GM12875 (cell line): ENCODE data around the gene SLC17A5.
A peak's percentile ranks its signal among the peaks of the same experiment; 100 is the strongest.

Experiments
- H3K4me3 ChIP-seq: one replicate; pipeline ENCODE4 v1.5.1; 2011; ENCODE audit warnings: low read depth, low read length, control low read depth
- TF ChIP-seq, protein P1 (sequence below): IDR thresholded peaks from 2 replicates; pipeline ENCODE4 v1.5.1; 2011; ENCODE audit warnings: low read depth, mild to moderate bottlenecking, control low read depth, inconsistent platforms, low read length, moderate library complexity, borderline replicate concordance; ENCODE audit not compliant: insufficient read depth

Gene SLC17A5

DNA sequence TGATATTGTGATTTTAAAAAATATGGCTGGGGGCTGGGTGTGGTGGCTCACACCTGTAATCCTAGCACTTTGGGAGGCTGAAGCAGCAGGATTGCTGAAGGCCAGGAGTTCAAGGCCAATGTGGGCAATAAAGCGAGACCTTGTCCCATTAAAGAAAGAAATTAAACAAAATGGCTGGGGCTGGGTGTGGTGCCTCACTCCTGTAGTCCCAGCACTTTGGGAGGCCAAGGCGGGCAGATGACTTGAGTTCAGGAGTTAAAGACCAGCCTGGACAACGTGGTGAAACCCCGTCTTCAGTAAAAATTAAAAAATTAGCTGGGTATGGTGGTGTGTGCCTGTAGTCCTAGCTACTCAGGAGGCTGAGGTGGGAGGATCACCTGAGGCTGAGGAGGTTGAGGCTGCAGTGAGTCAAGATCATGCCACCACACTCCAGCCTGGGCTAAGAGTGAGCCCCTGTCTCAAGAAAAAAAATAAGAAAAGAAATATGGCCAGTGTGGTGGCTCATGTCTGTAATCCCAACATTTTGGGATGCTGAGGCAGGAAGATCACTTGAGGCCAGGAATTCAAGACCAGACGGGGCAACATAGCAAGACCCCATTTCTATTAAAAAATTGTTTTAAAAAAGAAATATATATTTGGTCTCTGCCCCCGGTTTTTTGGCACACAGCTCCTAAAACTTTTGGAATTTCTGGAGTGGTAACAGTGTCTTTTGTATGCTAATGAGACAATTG lies 39.8 kb downstream of the SLC17A5 start:
- TF ChIP-seq, protein P1, sequence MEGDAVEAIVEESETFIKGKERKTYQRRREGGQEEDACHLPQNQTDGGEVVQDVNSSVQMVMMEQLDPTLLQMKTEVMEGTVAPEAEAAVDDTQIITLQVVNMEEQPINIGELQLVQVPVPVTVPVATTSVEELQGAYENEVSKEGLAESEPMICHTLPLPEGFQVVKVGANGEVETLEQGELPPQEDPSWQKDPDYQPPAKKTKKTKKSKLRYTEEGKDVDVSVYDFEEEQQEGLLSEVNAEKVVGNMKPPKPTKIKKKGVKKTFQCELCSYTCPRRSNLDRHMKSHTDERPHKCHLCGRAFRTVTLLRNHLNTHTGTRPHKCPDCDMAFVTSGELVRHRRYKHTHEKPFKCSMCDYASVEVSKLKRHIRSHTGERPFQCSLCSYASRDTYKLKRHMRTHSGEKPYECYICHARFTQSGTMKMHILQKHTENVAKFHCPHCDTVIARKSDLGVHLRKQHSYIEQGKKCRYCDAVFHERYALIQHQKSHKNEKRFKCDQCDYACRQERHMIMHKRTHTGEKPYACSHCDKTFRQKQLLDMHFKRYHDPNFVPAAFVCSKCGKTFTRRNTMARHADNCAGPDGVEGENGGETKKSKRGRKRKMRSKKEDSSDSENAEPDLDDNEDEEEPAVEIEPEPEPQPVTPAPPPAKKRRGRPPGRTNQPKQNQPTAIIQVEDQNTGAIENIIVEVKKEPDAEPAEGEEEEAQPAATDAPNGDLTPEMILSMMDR, result no peak
- no peak overlapping the region for H3K4me3 ChIP-seq

DNA sequence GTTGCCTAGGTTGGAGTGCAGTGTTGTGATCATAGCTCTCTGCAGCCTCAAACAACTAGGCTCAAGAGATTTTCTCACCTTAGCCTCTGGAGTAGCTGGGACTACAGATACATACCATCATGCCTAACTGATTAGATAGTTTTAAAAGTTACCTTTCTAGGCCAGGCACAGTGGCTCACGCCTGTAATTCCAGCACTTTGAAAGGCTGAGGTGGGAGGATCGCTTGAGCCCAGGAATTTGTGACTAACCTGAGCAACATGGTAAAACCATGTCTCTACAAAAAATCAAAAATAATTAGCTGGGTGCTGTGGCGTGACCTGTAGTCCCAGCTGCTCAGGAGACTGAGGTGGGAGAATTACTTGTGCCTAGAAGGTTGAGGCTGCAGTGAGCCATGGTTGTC lies 41.2 kb downstream of the SLC17A5 start:
- TF ChIP-seq, protein P1, result no peak

DNA sequence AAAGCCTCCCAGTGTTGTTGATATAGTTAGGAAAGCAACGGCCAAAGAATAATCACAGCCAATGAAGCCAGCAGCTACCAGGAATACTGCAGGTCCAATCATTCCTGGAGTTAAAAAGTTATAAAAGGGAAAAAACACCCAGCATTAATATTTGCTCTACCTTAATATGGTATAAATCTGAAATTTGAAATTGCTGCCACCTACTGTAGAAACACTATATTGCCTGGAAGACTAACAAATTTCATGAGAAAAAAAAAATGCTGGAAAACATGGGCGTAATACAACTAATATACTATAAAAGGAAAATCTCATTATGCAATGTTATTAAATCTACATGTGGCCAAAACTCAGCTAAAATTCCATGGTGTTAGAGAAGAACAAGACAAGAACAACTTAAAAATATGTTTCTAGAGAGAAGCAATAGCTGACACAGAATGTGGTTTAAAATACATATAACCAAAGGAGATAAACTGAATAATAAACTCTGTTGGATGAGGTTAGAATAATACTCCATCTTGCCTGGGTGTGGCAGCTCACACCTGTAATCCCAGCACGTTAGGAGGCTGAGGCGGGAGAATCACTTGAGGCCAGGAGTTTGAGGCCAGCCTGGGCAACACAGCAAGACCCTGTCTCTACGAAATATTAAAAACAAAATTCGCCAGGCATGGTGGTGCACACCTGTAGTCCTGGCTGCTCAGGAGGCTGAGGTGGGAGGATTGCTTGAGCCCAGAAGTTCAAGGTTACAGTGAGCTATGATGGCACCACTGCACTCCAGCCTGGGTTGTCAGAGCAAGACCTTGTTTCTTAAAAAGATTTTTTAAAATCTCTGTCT lies 43.1 kb downstream of the SLC17A5 start:
- H3K4me3 ChIP-seq, result no peak overlapping the region
- TF ChIP-seq, protein P1, result peak; percentile 10; the same call in 1 of the 2 replicates

More for the DNA sequence above, 41.2 kb downstream of the SLC17A5 start:
- no peak overlapping the region for H3K4me3 ChIP-seq

DNA sequence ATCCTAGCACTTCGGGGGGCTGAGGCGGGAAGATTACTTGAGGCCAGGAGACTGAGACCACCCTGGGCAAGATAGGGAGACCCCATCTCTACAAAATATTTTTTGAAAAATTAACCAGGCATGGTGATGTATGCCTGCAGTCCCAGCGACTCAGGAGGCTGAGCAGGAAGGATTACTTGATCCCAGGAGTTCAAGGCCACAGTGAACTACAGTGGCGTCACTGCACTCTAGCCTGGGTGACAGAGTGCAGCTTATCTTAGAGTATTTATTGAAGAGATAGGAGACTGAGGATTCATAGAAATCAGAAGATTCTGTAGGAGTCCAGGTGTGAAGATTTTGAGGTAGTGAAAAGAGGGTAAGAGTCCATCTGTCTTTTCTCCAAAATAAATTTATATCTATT lies 45.0 kb downstream of the SLC17A5 start:
- H3K4me3 ChIP-seq, result no peak overlapping the region
- TF ChIP-seq, protein P1, result no peak

DNA sequence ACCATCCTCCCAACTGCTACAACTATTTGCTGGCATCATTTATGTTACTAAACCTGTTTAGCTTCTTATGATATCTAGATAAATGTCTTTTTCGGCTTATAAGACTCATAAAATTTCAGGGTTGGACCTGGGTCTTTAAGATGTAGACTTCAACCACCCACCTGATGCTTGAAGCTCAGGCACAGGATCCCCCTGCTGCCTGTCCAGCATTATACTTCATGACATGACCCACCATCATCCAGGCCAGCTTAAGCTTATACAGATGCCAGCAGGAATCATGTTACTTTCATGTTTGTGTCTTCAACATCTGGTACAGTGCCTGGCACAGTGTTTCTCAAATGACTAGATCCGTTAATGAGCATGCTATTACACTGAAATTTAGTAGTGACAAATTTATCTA lies 47.4 kb downstream of the SLC17A5 start:
- TF ChIP-seq, protein P1, result no peak
- H3K4me3 ChIP-seq, result no peak overlapping the region

DNA sequence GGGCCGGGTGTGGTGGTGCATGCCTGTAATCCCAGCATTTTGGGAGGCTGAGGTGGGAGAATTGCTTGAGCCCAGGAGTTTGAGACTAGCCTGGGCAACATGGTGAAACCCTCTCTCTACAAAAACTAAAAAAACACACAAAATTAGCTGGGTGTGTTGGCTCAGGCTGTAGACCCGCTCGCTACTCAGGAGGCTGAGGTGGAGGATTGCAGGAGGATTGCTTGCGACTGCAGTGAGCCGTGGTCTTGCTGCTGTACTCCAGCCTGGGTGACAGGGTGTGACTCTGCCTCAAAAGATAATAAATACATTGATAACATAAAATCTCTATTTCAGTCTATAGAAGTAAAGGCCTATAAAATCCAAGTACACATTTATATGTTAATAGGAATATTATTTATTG lies 49.3 kb downstream of the SLC17A5 start:
- TF ChIP-seq, protein P1, result no peak
- no peak overlapping the region for H3K4me3 ChIP-seq

DNA sequence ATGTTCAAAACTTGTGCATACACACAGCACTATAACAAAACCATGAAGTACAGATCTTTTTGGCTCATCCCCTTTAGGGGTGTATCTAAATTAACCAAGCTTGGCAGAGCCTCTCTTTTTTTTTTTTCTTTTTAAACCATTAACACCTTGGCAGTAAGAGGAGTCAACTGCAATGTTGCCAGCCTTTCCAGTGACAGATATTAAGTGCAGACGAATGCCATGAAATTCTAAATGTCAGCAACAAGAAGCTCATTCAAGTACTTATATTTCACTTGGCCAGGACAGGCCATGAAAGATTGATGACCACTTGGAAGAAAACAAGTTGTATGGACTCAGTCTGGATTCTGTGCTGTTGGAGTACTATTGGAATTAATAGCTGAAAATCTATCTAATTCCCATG lies 49.8 kb downstream of the SLC17A5 start:
- TF ChIP-seq, protein P1, result no peak
- H3K4me3 ChIP-seq, result no peak overlapping the region
